Measurements from ENCODE around the gene CDK18.
A peak's percentile ranks its signal among the peaks of the same experiment; 100 is the strongest.

The CDK18 gene

DNA sequence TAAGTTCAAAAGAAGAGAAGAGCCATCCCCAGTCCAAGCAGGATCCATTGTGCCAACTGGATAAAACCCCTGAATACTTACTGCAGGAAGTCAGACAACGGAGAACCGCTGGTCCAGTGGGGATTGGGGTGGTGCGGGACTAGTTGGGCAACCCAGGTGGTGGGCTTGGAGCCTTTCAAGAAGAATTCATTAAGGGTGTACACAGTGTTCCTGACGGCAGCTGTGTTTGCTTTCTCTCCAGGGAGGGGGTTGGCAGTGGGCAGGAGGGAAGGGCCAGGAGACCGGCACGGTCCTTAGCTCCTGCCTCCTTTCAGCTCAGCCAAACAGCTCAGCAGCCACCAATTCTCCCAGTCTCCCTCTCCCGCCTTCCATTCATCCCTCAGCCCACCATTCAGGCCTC lies 7.1 kb upstream of the CDK18 start:
- Mint-ChIP-seq H3K27me3 (ENCODE audit: low read depth, poor library complexity) (peaks cover 71% of the 10 kb centered on the region), H3K27ac (no peak overlapping the region), H3K36me3 (ENCODE audit: low read depth) (no peaks in the 10 kb centered on the region), H3K4me1 (peaks cover 55% of the 10 kb centered on the region), H3K9me3 (peaks cover 3% of the 10 kb centered on the region), H3K4me3 (no peak overlapping the region)
- TF ChIP-seq CTCF (IDR thresholded peaks at IDR 0.05) = no peak
- DNase-seq = no peak

GRCh38 chr1:205499789-205500188 lies 4.7 kb upstream of the CDK18 start:
- Mint-ChIP-seq H3K4me1 (peaks cover 61% of the 10 kb centered on the region), H3K27ac (no peak overlapping the region)

GRCh38 chr1:205500240-205501233 lies 3.9 kb upstream of the CDK18 start:
- Mint-ChIP-seq H3K27ac (no peak overlapping the region), H3K36me3 (ENCODE audit: low read depth) (no peaks in the 10 kb centered on the region), H3K4me1 (peaks cover 61% of the 10 kb centered on the region), H3K4me3 (no peak overlapping the region), H3K27me3 (ENCODE audit: low read depth, poor library complexity) (peaks cover 51% of the 10 kb centered on the region), H3K9me3 (peaks cover 3% of the 10 kb centered on the region)
- no peak for DNase-seq
- TF ChIP-seq CTCF (IDR thresholded peaks at IDR 0.05) = no peak

More at GRCh38 chr1:205499789-205500188, 4.7 kb upstream of the CDK18 start:
- no peak for DNase-seq
- Mint-ChIP-seq H3K27me3 (ENCODE audit: low read depth, poor library complexity) (peaks cover 58% of the 10 kb centered on the region), H3K4me3 (no peak overlapping the region), H3K9me3 (peaks cover 3% of the 10 kb centered on the region), H3K36me3 (ENCODE audit: low read depth) (no peaks in the 10 kb centered on the region)
- no peak for TF ChIP-seq CTCF (IDR thresholded peaks at IDR 0.05)

DNA sequence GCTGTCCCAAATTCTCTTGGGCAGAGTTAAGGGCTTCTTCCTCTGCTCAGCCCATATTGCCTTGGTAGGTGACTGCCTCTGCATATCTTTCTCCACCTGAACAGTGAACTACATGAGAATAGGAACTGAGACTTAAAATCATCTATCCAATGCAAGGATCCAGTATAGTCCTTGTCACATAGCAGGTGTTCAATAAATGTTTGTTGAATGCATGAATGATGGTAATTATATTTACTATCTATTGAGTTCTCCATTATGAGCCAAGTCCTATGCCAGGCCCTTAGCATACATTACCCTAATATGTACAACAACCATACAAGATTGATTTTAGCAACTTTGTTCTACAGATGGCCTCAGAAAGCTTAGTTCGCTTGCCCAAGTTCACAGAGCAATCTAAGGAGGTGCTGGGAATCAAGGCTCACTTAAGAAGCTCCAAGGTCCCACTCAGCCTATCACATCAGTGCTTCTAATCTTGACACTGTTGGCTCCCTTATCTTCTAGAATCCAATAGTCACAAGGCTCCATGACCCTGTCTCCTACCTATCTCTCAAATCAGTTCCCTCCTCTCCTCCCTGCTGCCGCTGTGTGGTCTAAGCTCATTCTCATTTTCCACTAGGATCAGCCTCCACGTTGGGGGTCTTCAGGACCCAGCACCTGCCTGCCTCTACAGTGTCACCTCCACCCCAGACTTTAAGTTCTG lies 2.2 kb upstream of the CDK18 start:
- H3K27me3 Mint-ChIP-seq (ENCODE audit: low read depth, poor library complexity) = peaks cover 43% of the 10 kb centered on the region
- H3K4me1 Mint-ChIP-seq = peaks cover 64% of the 10 kb centered on the region
- DNase-seq = no peak
- H3K27ac Mint-ChIP-seq = no peak overlapping the region
- no peak for TF ChIP-seq CTCF (IDR thresholded peaks at IDR 0.05)
- no peaks in the 10 kb centered on the region for H3K36me3 Mint-ChIP-seq (ENCODE audit: low read depth)
- H3K9me3 Mint-ChIP-seq = peaks cover 3% of the 10 kb centered on the region
- no peak overlapping the region for H3K4me3 Mint-ChIP-seq

DNA sequence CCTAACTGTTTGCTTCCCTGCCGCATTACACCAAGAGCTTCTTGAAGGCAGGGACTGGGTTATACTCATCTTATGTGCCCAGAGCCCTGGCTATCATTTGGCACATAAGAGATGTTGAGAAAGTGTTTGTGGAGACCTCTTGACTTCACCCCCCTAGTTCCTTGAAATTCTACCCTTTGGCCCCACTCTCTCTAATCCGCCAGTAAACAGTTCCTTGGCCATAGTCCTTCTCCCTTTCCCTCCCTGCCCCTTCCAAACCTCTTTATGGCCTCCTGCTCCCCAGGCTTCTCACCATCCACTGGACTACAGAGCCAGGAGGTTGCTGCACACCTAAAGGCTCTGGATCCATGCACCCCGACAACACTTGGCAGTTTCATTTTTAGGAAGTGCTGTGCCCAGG lies 1.5 kb upstream of the CDK18 start:
- Mint-ChIP-seq H3K4me1 (peaks cover 72% of the 10 kb centered on the region), H3K27me3 (ENCODE audit: low read depth, poor library complexity) (peaks cover 36% of the 10 kb centered on the region), H3K36me3 (ENCODE audit: low read depth) (no peaks in the 10 kb centered on the region), H3K4me3 (peak overlapping the region; percentile 21), H3K9me3 (peaks cover under 1% of the 10 kb centered on the region), H3K27ac (peak overlapping the region; percentile 58)
- TF ChIP-seq CTCF (IDR thresholded peaks at IDR 0.05) = no peak
- no peak for DNase-seq
